Astrocyte of the cerebellum (primary cell): ENCODE data around the gene UBE2G2.

ENCODE experiments used
- DNase-seq: peaks from one replicate; pipeline ENCODE4 v3.0.0-alpha.2; 2011; ENCODE audit warnings: low read depth
- H3K4me3 ChIP-seq: 2 replicates; pipeline ENCODE4 v1.5.1; 2011; ENCODE audit warnings: mild to moderate bottlenecking, low read depth, low read length, moderate library complexity
- in situ Hi-C: cut with HindIII; loops from 2 replicates; pipeline ENCODE4 v1.10.0; 2017; ENCODE audit warnings: low sequenced_read_pairs
- TF ChIP-seq, protein P1 (sequence below): IDR thresholded peaks from 2 replicates; pipeline ENCODE4 v1.5.1; 2012; ENCODE audit warnings: low read length, low read depth, moderate library complexity, mild to moderate bottlenecking; ENCODE audit errors: missing control alignments

The UBE2G2 gene

DNA sequence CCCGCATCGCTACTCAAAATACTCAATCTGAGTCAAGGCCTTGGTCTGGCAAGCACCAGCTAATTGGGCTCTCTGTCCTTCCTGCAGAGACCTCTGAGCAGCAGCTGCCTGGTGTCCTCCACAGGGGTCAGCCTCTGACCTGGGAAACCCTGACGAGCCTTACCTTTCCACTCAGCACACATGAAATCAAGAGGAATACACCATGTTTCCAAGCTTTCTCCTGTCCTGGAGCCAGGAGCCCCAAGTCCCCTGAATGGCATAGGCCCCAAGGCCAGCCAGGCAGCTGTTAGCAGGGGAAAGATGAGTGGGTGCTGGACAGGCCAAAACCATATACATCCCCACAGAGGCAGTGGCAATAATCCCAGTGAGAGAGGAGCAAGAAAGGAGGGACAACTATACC, 63.0 kb downstream of the UBE2G2 start:
- TF ChIP-seq, protein P1, sequence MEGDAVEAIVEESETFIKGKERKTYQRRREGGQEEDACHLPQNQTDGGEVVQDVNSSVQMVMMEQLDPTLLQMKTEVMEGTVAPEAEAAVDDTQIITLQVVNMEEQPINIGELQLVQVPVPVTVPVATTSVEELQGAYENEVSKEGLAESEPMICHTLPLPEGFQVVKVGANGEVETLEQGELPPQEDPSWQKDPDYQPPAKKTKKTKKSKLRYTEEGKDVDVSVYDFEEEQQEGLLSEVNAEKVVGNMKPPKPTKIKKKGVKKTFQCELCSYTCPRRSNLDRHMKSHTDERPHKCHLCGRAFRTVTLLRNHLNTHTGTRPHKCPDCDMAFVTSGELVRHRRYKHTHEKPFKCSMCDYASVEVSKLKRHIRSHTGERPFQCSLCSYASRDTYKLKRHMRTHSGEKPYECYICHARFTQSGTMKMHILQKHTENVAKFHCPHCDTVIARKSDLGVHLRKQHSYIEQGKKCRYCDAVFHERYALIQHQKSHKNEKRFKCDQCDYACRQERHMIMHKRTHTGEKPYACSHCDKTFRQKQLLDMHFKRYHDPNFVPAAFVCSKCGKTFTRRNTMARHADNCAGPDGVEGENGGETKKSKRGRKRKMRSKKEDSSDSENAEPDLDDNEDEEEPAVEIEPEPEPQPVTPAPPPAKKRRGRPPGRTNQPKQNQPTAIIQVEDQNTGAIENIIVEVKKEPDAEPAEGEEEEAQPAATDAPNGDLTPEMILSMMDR, result no peak
- DNase-seq, result no peak
- H3K4me3 ChIP-seq, result no peak overlapping the region
- in situ Hi-C loops, result no loop called here

DNA sequence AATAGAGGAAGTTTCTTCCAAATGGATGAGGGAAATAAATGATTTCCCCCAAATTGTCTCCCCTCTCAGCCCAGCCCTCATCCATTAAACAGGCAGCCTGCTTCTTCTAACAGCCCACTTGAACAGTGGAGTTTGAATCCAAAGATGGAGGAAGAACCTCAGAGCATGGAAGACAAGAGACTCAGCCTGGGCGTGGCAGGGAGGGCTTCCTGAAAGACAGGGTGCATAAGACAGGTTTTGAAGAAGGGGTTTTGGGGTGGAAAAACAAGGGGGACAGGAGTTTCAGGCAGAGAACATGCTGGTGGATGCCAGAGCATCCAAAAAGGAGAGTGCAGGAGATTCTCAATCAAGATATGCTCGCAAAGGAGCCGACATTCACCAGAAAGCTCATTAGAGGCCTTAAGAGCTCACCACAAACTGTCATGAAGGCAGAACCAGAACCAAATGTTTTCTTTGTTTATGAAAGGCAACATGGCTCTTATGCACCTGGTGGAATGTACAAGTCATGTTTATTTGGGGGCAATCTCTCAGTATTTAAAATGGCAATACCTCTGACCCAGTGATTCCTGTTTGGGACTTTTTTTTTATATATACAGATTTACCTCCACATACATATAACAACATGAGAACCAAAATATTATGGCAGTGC, 63.8 kb downstream of the UBE2G2 start:
- TF ChIP-seq, protein P1, result no peak
- no peak for DNase-seq
- in situ Hi-C loops, result no loop called here
- H3K4me3 ChIP-seq, result no peak overlapping the region

DNA sequence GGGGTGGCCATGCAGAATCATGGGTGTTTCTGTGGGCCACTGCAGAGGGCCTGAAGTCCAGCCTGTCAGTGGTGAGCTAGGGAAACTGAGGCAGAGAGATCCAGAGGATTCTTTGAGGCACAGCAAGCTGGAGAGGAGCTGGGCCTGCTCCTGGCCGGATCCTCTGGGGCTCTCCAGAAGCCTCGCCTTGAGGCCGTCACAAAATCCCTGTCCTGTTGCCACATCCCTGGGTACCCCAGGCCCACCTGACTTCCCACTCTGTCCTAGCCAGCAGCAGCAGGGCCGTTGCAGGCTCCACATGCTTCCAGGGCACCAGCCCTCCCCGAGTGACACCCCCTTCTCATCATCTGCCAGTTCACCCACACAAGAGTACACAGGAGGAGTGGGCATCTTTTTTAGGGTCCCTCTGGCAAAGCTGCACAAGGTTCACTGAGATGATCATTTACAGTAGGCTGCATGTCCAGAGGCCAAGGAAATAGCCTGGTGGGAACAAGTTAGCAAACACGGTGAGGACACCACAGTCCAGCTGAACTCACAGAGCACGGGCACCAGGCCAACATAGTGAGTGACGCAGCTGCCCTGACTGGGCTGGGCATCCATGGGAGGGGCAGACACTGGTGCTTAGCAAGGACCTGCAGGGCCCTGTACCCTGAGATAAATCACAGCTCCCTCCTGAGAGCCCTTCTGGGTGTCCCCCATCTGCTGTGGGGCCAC, 65.2 kb downstream of the UBE2G2 start:
- TF ChIP-seq, protein P1, result no peak
- DNase-seq, result no peak
- in situ Hi-C loops, result no loop called here
- no peak overlapping the region for H3K4me3 ChIP-seq

DNA sequence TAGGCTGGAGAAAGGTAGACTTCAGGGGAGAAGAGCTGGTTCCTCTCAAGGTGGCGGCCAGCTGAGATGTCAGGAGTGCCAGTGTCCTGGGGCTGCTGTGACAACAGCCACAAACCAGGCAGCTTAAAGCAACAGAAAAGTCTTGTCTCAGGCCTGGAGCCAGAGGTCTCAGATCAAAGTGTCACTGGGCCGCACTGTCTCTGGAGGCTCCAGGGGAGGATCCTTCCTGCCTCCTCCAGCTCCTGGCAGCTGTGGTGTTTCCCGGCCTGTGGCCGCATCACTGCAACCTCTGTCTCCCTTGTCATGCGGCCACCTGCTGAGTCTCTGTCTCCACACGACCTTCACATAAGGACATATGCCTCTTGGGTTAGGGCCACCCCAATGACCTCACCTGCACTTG, 65.8 kb downstream of the UBE2G2 start:
- TF ChIP-seq, protein P1, result no peak
- in situ Hi-C loops, result no loop called here
- H3K4me3 ChIP-seq, result no peak overlapping the region
- no peak for DNase-seq

DNA sequence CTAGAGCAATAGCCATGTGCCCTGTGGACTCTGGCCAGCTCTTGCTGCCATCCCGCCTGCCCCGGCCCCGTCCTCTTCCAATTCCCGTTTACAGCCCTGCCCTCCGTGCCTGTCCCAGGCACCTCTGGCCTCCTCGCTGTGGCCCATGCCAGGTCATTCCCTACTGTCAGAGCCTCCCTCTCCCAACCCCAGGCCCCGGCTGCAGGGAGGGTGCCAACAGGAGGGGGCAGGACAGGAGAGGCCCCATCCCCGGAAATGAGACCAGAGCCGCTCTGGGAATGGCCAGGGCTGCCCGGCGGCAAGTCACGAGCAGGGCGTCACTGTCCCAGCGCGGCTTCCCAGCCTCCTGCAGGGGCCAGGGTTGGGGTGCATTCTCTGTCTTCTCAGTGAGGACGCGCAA, 66.8 kb downstream of the UBE2G2 start:
- TF ChIP-seq, protein P1, result no peak
- H3K4me3 ChIP-seq, result no peak overlapping the region
- no peak for DNase-seq
- in situ Hi-C loops, result no loop called here

DNA sequence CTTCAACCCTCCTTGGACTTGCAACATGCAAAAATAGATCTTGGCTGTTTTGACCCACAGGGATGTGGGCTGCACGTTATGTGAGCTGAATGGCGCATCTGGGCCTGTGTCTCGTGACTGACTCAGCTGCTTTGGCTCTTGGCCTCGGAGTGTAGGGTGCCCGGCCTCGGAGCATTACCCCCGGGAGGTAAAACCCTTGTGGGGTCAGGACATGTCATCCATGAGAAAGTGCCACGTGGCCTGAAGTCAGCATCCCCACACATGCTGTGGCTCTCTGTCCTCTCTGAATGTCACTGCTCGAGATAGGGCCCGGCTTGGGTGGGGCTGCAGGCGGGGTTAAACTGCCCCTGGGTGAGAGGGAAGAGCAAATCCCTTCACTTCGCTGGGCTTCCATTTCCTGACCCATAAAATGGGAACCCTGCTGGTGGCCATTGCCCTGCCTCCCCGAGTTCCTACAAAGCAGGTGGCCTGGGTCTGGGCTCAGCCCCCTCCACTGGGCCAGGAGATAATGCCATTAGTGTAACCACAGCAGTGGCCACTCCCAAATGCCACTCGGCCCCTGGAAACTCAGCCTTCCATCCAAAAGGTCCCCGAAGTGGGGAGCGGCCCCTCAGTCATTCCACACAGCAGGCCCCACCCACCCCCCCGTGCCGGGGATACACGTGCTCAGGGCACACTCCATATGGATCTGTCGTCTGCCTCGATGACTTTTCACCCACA, 67.4 kb downstream of the UBE2G2 start:
- in situ Hi-C loops, result no loop called here
- DNase-seq, result no peak
- H3K4me3 ChIP-seq, result no peak overlapping the region
- TF ChIP-seq, protein P1, result no peak
